SIG-M5 treated with dmso at 0.1 percent for 504 hours (cell line): ENCODE measurements around the gene METTL16.

Experiments
- DNase-seq: peaks from one replicate; lab custom pipeline; 2025; ENCODE audit not compliant: unreplicated experiment; lab: John Stamatoyannopoulos, UW

METTL16 gene

DNA sequence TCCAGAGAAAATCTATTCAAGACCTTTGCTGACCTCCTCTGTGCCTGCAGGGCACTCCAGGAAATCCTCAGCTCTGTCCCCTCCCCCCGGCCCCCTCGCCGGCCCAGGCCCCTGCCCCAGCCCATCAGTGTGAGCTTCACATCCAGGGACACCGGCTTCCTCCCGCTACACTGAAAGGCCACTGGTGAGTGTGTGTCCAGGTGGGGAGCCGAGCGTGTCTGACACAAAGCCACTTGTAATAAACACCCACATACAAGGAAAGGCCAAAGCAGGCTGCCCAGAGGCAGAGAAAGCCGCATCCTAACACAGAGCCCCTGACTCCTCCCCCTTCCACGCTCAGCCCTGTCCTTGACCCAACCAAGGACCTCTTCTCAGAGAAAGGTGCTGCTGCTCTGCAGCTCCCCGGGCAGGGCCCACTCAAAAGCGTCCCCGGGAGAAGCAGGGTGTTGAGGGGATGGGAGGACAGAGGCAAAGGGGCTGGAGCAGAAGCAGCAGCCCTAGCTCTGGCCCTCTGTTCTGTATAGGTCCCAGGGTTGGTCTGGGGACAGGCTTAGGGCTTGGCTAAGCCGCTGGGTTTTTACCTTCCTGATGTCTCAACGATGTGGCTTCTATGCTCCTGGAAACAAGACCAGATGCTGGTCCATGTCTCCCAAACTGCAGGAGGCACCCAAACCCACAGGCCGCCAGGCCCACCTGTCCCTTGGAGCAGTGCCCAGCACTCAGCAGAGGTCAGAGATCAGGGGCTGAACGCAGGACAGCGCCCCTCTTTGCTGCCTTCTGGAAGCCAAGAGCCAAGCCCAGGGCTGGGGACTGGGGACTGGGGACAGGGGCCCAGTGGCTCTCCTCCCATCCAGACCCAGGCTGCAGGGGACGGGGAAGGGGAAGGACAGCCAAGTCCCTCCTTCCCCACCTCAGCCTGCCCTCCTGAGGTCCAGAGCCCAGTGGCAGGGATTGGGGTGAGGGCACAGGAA, 126.2 kb downstream of the METTL16 start:
- no peak for DNase-seq

DNA sequence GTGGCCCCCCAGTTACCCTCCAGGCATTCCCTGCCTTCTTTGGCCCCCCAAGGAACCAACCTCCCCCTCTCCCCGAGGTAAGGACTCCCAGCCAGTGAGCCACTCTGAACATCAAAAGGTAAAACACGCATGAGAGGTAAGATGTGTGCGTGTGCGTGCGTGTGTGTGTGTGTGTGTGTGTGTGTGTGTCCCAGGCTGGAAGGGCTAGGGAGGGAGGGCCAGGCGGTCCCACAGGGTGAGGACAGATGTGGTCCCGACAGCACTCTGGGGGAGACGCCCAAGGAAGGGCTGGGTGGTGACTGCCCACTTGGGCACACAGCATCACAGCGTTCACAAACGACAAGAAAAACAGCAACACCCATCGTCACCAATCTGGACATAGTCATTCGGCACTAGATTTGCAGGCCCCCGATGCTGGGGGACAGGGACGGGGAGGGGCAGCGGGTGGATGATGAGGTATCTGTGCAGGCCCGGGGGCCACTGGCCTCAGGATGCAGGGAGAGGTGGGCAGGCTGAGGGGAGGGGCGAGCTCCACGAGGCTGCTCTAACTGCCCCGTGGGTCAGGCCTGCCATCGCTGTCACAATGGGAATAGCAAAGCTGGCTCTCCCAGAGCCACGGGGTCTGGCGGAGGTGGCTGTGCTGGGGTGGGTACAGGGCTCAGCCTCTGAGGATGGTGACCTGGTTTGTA, 127.1 kb downstream of the METTL16 start:
- DNase-seq = no peak

DNA sequence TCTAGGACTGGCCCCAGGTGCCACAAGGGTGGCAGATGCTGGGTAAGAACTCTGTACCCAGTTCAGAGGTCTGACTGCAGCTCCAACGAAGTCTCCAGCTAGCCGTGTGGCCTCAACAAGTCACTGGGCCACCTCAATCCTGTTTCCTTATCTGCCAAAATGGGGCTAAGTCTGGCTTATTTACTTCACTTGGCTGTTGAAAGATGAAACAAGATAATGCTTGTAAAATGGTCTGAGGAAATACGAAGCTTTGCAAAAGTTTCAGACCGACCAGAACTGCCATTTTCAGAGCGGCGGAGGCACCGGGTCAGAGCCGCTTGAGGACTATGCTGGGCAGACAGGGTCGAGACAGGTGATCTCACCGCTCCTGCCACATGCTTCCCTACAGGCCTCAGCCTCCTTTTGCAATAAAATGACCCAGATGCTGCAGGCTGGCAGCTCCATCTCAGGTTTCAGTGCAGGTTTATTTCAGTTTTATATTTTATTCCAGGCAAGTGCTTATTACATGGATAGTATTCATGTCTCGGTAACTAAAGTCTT, 128.0 kb downstream of the METTL16 start:
- no peak for DNase-seq

DNA sequence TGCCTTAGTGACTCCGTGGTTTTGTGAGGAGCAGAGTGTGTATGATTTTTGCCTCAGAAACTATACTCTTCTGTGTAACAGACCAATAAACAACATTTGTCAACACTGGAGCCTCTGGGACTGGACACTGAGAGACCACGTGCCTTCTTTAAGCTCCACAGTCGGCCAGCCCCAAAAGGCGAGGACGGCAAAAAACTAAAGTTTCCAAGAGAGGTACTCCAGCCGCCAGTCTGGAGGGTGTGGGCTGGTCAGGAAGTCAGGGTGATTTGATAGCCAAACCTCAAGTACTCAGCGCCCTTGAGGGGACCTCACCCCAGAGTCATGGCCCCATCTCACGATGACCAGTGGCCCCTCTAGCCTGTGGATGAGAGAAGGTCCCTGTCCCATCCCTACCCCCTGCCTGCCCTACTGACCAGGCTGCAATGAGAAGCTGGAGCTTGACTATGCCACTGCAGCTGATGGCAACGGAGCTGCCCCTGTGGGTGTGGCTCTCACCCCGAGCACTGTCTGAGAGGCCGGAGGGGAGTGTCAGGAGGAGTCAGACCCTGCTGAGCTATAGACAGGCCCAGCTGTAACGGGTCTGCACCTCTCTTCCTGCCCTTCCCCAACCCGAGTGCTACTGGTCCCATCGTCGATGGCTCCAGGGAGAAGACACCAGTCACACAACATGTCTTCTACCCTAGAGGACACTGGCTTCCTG, 130.6 kb downstream of the METTL16 start:
- DNase-seq = no peak

DNA sequence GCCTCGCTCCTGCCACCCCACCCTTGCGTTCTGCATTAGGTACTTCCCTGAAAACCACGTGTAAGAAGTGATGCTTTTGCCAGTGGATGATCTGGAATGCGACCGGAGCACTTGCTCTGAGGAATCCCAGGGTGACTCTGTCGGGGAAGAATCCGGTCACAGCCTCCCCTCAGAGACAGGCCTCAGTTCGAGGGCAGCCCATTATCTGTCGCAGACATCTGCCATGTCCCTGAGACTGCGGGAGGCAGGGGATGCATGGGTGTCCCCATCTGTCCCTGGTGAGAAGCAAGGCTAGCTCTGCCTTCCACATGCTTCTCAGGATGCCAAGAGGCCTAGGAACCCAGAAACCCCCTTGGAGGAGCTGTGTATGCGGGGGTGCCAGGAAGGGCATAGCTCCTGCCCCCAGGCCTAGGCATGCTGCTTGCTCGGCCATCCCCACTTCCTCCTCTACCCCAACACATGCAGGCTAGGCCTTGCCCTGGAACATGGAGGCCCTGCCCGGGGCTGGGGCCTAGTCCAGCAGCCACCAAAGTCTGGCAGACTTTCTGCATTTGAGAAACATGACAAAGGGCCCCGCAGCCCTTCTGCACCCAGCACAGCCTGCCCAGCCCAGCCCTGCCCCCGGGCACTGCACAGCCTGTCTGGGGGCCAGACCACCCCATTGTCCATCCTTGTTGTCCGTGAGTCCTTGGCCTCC, 131.3 kb downstream of the METTL16 start:
- no peak for DNase-seq

DNA sequence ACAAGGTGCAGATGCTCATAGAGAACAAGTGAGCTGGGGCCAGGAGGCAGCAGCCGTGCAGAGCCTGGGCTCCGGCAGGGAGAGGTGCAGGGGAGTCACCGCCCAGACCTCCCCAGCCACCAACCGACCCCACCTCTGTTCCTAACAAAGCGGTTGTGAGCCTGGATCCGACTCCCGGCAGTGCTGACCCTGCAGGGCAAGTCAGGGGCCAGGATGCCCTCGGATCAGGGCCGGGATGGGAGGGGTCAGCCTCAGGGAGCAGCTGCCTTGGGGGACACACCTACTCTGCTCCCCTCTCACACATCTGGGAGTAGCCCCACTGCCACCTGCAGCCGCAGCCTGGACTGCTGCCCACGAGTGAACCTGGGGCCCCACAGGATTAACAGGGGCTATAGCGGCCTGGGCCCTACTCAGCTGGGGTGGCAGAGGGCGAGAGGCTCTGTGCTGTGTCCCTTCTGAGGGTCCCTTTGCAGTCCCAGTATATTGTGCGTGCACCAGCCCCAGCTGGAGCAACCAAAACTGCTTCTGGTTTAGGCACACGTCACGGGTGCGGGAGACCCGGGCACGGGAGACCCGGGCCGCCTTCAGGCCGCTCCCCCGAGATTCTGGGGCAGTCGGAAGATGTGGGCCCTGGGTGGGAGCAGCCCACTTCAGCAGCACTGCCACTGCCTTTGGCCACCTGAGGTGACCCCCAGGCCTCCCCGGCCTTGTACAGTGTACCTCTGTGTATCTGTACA, 132.0 kb downstream of the METTL16 start:
- no peak for DNase-seq

DNA sequence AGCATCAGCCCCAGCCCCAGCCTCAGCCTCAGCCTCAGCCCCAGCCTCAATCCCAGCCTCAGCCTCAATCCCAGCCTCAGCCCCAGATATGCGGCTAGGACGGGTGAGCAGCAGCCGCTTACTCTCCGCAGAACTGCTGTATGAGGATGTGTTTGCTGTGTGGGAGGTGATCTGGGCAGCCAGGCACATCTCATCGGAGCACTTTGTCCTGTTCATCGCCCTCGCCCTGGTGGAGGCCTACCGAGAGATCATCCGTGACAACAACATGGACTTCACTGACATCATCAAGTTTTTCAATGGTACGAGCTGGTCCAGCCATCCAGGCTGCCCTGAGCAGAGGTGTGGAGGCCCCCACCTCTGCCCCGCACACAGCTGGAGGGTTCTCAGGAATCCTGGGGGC, 132.8 kb downstream of the METTL16 start:
- DNase-seq = no peak

DNA sequence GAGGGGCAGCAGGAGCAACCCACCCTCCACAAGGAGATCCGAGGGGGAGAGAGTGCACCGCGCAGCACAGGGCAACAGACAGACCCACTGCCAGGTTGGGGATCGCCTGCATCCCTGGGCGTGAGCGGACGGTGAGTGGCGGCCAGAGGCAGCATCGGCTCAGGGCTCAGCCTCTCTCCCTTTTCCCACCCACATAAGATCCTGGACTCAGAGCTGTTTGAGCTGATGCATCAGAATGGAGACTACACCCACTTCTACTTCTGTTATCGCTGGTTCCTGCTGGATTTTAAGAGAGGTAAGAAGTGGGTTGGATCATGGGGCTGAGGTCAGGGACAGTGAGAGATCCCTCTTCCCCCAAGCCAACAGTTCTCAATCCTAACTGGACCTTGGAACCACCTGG, 134.0 kb downstream of the METTL16 start:
- DNase-seq = no peak

DNA sequence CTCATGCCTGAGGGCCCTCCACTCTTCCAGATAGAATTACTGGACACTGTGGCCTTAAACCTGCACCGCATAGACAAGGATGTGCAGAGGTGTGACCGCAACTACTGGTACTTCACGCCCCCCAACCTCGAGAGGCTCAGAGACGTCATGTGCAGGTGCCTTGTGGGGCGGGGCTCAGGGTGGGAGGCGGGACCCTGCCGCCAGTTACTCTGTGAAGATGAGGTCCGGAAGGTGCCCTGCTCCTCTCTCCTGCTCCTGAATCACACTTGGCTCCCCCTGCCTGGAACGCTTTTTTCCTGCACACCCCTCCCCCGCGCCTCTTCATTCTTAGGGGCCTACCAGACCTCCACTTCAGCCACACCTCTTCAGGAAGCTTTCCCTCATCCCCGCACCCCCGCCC, 135.6 kb downstream of the METTL16 start:
- no peak for DNase-seq

DNA sequence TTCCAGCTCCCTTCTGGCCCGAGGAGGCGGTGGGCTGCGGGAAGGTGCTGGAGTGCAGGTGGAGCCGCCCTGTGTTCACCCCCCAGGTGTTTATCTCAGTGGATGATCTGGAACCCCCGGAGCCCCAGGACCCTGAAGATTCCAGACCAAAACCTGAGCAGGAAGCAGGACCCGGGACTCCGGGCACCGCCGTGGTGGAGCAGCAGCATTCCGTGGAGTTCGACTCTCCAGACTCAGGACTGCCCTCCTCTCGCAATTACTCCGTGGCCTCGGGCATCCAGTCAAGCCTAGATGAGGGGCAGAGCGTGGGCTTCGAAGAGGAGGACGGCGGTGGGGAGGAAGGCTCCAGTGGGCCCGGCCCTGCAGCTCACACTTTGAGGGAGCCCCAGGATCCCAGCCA, 136.3 kb downstream of the METTL16 start:
- no peak for DNase-seq

DNA sequence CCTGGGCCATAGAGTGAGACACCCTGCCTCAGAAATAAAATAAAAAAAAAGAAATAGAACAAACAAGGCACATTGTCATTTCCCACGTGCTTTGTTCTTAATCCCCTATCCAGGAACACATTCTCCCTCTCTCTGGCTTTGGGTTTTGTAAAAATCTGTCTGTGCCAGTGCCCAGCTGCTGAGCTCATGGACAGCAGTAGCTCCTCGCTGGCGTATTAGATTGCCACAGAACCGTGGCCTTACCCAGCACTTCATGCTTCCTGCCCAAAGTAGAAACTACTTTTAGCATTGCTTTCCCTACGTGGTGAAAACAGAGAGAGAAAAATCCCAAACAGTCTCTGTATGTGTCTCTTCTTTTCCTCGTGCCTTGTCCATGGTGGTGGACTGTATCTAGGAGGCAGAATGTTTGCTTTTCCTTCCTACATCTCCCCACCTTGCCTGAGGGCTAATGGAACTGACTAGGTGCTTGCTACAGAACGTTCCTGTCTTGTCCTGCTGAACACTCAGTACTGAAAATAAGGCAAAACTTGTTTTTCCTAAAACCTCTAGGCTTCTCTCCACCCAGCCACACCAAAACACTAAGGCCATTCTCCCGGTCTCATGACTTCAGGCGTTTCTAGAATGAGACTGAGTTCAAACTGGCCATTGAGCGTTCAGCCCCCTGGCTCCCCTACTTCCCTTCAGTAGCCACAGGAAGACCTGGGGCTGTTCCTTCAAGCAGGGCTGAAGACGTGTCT, 137.0 kb downstream of the METTL16 start:
- no peak for DNase-seq

DNA sequence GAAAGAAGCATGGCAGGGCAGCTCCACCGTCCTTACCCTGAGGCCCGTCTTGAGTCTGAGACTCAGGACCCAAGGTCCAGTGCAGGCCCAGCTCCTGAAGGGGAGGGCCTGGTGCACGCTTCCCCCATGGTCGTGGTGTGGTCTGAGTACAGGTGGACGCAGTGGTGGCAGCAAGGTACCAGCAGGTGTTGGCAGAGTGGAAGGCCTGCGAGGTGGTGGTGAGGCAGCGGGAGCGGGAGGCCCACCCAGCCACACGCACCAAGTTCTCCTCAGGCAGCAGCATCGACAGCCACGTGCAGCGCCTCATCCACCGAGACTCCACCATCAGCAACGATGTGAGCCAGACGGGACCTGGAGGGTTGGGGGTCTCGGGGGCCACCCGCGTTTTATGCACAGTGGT, 138.5 kb downstream of the METTL16 start:
- DNase-seq = no peak

DNA sequence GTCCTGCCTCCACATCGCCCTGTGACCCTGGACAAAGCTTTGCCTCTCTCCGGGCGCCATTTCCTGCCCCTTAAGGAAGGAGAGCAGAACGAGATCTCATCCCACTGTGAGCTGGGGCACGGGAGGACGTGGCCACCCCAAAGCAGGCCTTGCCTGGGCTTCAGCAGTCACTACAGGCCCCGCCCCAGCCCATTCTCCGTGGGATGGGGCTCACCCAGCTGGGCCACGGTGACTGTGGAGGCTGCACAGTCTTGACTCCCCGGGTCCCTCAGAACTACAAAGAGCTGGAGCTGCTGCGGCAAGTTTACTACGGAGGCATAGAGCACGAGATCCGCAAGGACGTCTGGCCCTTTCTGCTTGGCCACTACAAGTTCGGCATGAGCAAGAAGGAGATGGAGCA, 139.0 kb downstream of the METTL16 start:
- DNase-seq = no peak

DNA sequence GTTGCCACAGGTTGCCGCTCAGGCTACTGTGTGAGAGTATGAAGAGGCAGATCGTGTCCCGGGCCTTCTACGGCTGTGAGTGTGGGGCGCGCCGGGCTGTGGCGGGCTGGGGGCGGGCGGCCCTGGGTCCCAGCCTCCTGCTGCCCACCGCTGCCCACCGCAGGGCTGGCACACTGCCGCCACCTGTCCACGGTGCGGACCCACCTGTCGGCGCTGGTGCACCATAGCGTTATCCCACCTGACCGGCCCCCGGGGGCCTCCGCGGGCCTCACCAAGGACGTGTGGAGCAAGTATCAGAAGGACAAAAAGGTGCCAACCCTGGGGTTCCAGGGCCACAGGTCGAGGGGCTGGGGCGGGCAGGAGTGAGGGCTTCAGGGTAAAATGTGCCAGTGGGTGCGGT, 139.5 kb downstream of the METTL16 start:
- no peak for DNase-seq

DNA sequence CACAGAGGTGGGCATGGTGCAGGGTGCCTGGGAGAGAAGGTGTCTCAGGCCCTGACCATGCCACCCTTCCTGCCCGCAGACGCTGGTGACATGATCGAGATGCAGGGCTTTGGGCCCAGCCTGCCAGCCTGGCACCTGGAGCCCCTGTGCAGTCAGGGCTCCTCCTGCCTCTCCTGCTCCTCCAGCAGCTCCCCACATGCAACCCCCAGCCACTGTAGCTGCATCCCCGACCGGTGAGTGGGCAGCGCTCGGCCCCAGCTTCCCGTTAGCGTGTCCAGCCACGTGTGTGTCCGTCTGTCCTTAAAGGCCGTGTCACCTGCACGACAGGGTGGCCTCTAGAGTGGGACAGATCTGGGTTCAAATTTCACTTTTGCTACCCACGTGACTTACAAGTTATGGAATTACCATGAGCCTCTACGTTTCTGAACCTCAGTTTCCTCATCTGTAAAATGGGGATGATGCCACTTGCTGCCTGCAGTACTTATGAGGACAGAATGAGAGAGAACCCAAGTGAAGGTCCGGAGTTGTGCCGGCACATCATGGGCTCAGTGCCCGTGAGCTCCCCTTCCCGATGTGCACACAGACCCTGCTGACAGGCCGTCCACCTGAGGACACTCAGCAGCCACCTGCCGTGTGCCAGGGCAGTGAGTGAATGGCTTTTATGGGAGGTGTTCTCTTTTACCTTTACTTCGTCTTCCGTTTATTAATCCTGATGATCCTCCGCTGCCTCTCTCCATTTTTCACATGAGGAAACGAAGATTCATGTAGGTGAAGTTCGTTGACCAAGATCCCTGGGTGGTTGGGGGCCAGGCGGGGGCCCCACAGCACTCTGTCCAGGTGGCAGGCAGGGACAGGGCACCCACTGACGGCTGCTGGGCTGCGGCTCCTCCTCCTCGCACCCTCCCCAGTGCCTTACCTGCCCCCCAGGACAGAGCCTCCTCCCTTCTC, 140.2 kb downstream of the METTL16 start:
- no peak for DNase-seq

DNA sequence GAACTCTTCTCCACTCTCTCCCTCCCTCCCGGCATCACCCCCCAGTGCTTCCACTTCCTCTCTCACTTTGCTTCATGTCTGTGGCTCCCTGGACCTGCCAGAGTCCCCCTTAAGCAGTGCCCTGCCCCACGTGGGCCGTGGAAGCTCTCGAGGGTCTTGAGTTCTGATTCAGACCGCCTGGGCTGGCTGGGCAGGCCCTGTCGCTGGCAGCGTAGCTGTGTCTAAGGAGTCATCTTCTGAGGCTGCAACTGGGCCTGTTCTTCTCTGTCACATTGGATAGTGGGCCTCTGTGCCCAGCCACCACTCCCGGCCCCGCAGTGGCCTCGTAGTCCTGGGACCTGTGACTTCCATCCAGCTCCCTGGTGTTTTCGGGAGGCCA, 141.5 kb downstream of the METTL16 start:
- DNase-seq = no peak

DNA sequence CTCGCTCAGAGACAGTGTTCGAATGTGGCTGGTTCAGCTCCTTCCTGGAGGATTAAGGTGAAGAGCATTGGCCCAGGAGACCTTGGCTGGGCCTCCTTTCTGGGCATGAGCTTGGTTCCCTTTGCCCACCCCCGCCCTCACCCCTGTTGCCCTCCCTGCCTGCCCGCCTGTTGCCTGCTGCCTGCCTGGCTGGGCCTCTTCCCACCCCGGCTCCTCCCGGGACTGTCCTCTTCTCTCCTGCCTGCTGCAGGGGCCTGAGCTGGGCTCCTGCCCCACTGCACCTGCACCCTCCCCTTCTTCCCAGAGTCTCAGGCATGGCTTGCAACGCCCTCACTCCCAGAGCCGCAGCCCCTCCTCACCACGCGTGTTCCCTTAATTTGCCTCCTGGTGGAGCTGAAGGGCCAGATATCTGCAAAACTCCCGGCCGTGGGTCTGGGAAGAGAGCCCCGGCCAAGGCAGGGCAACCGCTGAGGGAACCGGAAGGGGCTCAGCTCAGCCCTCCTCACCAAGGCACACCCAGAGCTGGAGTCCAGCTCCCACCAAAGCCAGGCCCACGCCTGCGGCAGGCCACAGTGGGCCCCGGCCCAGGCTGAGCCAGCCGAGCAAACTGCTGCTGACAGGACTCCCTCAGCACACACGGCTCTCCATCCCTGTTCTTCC, 142.0 kb downstream of the METTL16 start:
- DNase-seq = no peak

DNA sequence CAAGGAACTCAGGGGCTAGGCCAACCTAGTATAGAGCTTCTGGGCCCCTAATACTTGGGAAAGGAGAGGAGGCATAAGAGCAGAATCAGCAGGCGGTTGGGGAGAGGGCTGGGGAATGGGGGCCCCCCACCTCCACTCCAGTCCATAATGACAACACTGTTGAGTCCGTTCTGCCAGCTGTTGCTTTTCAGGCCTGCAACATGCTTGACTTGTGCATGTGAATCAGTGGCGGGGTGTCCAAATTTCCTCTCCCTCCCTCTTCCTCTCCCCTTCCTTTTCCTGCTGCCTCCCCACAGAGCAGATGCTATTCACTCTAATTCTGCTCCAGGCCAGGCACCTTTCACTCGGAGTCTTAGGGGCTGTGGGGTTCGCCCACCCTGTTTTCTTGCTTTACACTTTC, 142.6 kb downstream of the METTL16 start:
- DNase-seq = no peak
